Tibial nerve (tissue), 3 donors: ENCODE data around the gene TOMM20.

Experiments
- CTCF ChIP-seq, 5 experiments: fragments of 200-600 bp in 3 of 5; fragments of 450-650 bp in 2 of 5; sonication (generic) in 3 of 5; IDR thresholded peaks; one replicate each; pipeline ENCODE4 v1.5.1; 2016 to 2019; ENCODE audit warnings: antibody characterized with exemption in 5 of 5, mild to moderate bottlenecking in 3 of 5, moderate library complexity in 2 of 5
- POLR2A ChIP-seq, 2 donors: fragments of 450-650 bp; IDR thresholded peaks; one replicate each; pipeline ENCODE4 v1.6.1; 2017; ENCODE audit warnings: antibody characterized with exemption in 2 of 2, mild to moderate bottlenecking in 2 of 2, moderate library complexity in 2 of 2

- TF ChIP-seq CTCF (IDR thresholded peaks at IDR 0.05) (no peak), POLR2A (IDR thresholded peaks at IDR 0.05) (no peak)
These were observed 20.4 kb downstream of the TOMM20 start for GRCh38 chr1:235108185-235108593.
